HG02642 (cell line): ENCODE measurements around the gene DOCK3.
"Not testable (repeated sequence)": the region's sequence is repeated elsewhere in the genome, so short reads cannot be mapped to it uniquely, and the experiment has no call there.

Experiments
- ATAC-seq: cut with Tn5 transposase; IDR thresholded peaks from one replicate; pipeline ENCODE4 v1.9.1; 2021; ENCODE audit warnings: mild to moderate bottlenecking; ENCODE audit not compliant: unreplicated experiment, poor library complexity

DOCK3 gene

DNA sequence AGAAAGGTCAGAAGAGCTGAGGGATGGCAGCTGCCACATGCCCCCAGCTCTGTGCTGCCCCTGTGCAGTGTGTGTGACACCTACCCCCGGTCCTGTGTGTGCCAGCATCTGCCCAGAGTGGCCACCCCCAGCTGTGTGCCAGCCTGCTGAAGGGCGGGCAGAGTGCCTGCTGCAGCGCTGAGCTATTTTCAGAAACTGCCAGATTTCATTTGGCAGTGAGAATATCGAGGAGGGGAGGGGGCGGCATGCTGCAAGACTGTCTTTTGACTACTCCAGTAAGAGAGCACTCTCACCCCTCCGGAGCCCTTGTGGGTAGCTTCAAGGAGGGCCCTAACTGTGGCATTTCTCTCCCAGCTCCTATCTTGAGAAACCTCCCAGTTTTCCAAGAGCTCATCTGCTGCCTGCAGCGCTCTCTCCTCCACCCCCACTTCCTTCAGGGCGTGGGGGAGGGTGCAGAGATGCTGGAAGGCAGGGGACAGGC, 25.2 kb upstream of the DOCK3 start:
- no peak for ATAC-seq

GRCh38 chr3:50650018-50650417, 24.7 kb upstream of the DOCK3 start:
- no peak for ATAC-seq

- no peak for ATAC-seq
These were observed 23.3 kb upstream of the DOCK3 start for GRCh38 chr3:50651445-50651844.

- no peak for ATAC-seq
These were observed 22.7 kb upstream of the DOCK3 start for GRCh38 chr3:50651920-50652529.

GRCh38 chr3:50652709-50653108, 22.0 kb upstream of the DOCK3 start:
- no peak for ATAC-seq

DNA sequence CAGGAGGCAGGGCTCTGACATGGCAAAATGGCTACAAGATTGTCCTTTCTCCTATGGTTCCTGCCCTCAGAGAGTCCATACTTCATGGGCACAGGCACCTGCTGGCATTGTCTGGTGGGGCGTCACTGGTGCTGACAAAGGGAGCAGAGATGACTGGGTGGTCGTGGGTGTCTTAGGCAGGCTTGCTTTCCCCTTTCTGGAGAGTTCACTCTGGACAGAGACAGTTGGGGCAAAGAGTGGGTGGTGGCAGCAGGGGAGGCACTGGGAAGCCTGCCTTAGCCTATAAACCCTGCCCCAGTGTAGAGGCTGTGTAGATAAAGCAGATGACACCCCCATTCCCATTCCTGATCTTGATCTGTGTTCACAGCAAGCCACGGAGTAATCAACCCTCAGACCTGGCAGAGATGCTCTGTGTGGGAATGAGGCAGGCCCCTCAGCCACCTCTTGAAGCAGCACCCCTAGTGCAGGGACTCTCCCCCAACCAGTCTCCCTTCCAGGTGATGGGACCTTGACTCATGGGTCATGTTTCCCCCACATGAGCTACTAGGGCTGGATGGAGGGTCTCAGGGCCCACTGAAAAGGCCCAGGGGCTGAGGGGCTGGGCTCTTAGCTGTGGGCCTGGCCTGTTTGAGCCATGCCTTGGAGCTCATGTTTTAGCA, 20.7 kb upstream of the DOCK3 start:
- ATAC-seq = no peak

- no peak for ATAC-seq
These were observed 19.5 kb upstream of the DOCK3 start for GRCh38 chr3:50655009-50655830.

- ATAC-seq = no peak
These were observed 18.1 kb upstream of the DOCK3 start for GRCh38 chr3:50656417-50657195.

DNA sequence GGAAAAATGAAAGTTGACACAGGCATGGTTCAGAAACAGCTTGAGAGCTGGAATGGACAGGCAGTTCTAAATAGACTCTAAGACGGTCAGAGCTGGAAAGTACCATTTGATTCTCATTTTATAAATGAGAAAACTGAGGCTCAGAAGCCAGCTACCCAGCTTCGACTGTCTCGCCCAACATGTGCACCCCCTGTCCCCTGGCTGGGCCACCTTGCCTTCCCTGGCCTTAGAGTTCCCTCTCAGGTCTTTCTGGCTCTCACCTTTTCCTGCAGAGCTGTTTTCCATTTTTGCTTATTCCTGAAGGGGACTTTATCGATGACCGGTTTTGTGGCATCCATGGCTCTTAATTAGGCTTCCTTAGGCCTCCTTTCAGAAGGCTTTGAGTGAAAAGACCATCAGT, 17.3 kb upstream of the DOCK3 start:
- no peak for ATAC-seq

GRCh38 chr3:50657816-50658215, 16.9 kb upstream of the DOCK3 start:
- no peak for ATAC-seq

GRCh38 chr3:50658416-50658815, 16.3 kb upstream of the DOCK3 start:
- no peak for ATAC-seq

- no peak for ATAC-seq
These were observed 15.9 kb upstream of the DOCK3 start for GRCh38 chr3:50658831-50659230.

GRCh38 chr3:50660386-50660785, 14.3 kb upstream of the DOCK3 start:
- no peak for ATAC-seq

GRCh38 chr3:50661321-50661837, 13.3 kb upstream of the DOCK3 start:
- ATAC-seq = no peak

DNA sequence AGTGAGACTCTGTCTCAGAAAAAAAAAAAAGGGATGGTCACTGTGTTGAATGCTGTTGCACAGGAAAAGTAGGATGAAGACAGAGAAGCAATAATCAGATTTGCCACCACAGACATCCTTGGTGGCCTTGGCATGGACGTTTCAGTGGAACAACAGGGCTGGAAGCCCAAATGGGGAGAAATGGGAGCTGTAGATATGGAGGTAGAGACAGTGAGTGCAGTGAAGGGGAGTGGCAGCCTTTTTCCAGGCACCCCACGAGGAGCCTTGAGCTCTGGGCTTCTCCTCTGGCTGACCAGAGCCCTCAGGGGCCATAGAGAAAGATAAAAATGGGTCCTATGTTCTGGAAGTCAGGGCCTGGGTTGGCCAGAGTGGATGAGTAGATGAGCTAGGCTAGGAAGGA, 12.3 kb upstream of the DOCK3 start:
- no peak for ATAC-seq

DNA sequence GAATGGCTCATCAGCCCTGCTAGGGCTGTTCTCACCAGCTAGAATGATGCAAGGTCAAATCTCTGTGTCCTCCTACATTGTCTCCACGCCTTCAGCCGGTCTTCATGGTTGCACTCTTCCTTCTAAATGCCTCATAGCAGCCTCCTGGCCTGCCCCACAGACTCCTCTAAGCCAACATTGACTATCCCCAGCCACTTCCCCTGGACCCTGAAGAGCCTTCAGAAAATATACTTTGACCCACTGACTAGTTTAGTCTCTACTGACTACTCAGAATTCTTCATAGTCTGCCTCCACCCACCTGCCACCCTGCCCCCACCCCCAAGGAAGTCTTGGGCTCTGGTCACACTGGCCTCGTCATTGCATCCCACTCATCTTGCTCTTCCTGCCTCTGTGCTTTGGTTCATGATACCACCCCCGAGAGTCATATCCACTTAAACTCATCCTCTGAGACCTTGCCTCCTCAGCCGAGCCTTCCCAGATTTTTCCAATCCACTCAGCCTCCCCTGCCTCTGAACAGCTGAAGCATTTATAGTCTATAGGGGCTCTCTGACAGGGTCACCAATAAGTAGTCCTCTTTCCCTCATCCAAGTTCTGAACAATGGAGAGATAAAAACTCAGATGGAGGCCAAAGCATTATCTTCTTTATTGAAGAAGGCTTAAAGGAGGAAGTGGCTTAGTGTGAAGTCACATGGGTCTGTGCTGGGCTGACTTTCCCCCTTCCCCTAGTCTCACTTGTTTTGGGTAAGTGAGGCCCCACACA, 9.5 kb upstream of the DOCK3 start:
- no peak for ATAC-seq

GRCh38 chr3:50665841-50666115, 8.9 kb upstream of the DOCK3 start:
- not testable (repeated sequence) for ATAC-seq

DNA sequence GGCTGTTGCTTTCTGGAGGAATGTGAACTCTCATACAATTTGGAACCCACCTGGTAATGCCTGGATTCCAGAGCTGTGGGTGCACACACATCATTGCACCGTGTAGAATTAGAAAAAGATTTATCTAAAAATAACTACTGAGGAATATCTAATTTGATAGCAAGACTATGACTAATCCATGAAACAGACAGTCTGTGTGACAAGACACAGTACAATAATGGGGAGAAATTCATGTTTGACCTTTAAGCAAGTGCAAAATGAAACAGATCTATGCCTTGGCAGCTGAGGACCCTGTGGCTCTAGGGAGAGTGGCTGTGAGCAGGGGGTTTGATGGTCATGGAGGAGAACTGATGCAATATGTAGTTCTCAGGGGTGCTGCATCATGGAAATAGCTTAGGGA, 7.9 kb upstream of the DOCK3 start:
- no peak for ATAC-seq

GRCh38 chr3:50671331-50671730, 3.4 kb upstream of the DOCK3 start:
- no peak for ATAC-seq

DNA sequence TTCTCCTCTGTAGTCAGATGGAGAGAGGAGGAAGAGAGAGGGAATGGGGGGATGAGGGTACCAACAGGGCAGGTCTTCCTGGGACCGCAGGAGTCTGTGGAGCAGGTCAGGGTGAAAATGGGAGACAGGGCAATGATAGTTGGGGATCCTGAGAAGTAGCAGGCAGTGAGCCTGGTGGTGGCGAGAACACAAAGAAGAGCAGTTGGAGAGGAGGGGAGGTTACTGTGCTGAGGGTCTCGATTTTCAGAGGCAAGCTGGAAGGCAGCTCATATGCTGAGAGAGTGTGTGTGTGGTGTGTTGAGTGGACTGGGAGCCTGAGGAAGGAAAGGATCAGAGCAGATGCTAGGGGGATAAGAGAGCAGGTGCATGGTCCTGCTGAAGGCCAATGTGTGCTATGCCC, 2.1 kb upstream of the DOCK3 start:
- no peak for ATAC-seq
